B cell (primary cell): Measurements from ENCODE around the gene ARPC1A.

Experiments
- CTCF ChIP-seq: fragments of 200-600 bp; IDR thresholded peaks from one replicate; pipeline ENCODE4 v1.8.0; 2022; ENCODE audit warnings: antibody characterized with exemption, mild to moderate bottlenecking
- EZH2 ChIP-seq: IDR thresholded peaks from 2 replicates; pipeline ENCODE4 v1.6.1; 2012; ENCODE audit warnings: borderline replicate concordance, low read depth, mild to moderate bottlenecking, moderate library complexity, low read length; ENCODE audit not compliant: insufficient read depth, poor library complexity, severe bottlenecking

- TF ChIP-seq CTCF (no peak), EZH2 (no peak)
Observed at GRCh38 chr7:99366646-99367045, 40.9 kb downstream of the ARPC1A start.
